Head of caudate nucleus (tissue), 42 donors: ENCODE results near the gene ANO8.
A peak's percentile ranks its signal among the peaks of the same experiment; 100 is the strongest.

Experiments used
- DNase-seq, 42 donors: peaks; one replicate each; pipeline versions ENCODE4 v3.0.0 to v3.0.0-alpha.2; 2020 to 2021; ENCODE audit warnings: mixed read lengths in 7 of 42
- intact Hi-C: fragments of 100-400 bp; cut with DNase I; formaldehyde crosslinking; loops from one replicate; pipeline ENCODE4 v1.15.0; 2022

The ANO8 gene

GRCh38 chr19:17351815-17352435 is 17.3 kb upstream of the ANO8 start:
- intact Hi-C loops, result no loop called here
- no peak for DNase-seq

DNA sequence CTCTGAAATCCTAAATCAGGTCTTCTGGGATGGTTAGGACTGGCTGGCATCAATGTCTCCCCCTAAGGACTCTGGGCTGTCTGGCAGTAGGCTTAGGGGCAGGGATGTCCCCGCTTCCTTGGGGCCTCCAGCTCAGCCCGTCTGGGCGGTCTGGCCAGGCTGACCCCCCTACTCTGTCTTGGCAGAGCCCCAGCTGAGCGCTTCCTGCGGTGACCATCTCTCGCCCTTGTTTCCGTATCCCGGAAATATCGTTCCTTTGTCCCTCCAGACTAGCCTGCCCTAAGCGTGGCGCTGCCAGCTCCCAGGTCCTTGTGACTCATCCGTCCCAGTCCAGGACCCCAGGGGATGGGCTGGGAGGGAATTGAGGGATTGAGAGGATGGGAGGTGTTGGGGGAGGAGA is 14.0 kb upstream of the ANO8 start:
- intact Hi-C loops, result loop anchor here (5.0 kb wide), 1 partner anchor 39 kb away; no protein-coding TSS in a partner anchor
- peak in 5 of 42 donors; percentile 17 to 66 (median 18) for DNase-seq

- no peak for DNase-seq
- intact Hi-C loops, result loop anchor here (5.0 kb wide), 1 partner anchor 39 kb away; no protein-coding TSS in a partner anchor
These were observed 13.2 kb upstream of the ANO8 start for GRCh38 chr19:17347877-17348276.

DNA sequence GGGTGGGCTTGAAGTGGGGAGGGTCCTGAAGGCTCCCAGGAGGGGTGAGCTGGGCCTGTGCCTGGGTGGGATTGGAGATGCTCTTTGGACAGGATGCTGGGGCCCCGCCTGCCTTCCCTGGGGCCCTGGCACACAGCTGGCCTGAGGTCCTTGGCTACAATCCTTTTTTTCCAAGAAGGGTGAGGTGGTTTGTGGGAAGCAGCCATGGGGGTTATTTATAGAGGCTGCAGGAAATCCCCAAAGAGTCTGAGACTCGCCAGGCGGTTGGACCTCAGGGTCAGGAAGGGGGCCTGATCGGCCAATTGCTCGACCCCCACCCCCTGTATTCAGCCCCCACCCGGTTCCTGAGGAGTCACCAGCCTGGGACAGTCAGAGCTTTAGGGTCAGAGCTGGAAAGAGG is 12.7 kb upstream of the ANO8 start:
- intact Hi-C loops, result loop anchor here (5.0 kb wide), 1 partner anchor 40 kb away; no protein-coding TSS in a partner anchor
- no peak for DNase-seq

GRCh38 chr19:17346109-17346671 is 11.5 kb upstream of the ANO8 start:
- peak; percentile 53 to 91 (median 80) for DNase-seq
- intact Hi-C loops, result loop anchor here (5.0 kb wide), 1 partner anchor 41 kb away; no protein-coding TSS in a partner anchor

DNA sequence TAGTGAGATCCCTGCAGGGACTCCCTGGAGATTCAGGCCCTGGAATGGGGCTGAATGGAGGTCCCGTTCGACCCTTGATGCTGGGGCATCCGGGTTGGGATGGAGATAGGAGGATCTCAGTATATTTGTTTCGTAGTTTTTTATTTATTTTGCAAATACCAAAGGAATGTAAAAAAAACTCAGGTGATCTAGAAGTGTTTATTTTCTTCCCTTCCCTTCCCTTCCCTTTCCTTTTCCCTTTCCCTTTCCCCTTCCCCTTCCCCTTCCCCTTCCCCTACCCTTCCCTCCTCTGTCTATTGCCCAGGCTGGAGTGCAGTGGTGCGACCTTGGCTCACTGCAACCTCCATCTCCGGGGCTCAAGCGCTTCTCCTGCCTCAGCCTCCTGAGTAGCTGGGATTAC is 7.2 kb upstream of the ANO8 start:
- DNase-seq, result no peak
- intact Hi-C loops, result no loop called here

GRCh38 chr19:17341386-17341785 is 6.7 kb upstream of the ANO8 start:
- intact Hi-C loops, result no loop called here
- no peak for DNase-seq

DNA sequence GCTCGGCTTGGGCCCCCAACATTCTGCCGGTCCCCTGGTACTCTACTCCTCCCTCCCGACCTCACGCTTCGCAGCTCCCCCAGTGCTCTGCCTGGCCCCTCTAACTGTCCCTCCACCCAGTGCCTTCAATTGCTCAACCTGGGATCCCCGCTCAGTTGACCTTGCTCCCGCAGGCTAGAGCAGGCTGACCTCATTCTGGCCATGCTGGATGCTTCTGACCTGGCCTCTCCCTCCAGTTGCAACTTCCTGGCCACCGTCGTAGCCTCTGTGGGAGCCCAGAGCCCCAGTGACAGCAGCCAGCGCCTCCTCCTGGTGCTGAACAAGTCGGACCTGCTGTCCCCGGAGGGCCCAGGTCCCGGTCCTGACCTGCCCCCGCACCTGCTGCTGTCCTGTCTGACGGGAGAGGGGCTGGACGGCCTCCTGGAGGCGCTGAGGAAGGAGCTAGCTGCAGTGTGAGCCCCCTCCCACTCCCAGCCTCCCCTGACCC is 6.3 kb upstream of the ANO8 start:
- intact Hi-C loops, result no loop called here
- no peak for DNase-seq

DNA sequence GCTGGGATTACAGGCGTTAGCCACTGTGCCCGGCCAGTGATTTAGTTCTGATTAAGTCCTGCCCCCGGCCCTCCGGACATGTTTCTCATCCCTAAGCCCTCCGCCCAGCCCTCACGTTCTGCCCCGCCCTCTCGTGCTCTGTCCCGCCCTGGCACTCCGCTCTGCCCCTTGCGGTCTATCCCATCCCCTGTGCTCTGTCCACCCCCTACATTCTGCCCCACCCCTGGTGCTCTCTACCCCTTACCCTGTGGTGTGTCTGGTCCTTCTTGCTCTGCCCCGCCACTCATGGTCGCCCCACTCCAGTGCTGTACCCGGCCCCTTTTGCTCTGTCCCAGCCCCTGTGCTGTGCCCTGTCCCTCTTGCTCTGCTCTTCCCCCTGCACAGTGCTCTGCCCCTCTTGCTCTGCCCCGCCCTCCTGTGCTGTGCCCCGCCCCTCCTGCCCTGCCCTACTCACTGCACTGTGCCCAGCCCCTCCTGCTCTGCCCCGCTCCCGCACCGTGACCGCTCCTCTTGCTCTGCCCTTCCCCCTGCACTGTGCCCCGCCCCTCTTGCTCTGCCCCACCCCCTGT is 5.7 kb upstream of the ANO8 start:
- intact Hi-C loops, result no loop called here
- no peak for DNase-seq

GRCh38 chr19:17339088-17339741 is 4.6 kb upstream of the ANO8 start:
- intact Hi-C loops, result no loop called here
- peak in 22 of 42 donors; percentile 28 to 71 (median 56) for DNase-seq

- DNase-seq, result no peak
- intact Hi-C loops, result no loop called here
These were observed 3.9 kb upstream of the ANO8 start for GRCh38 chr19:17338433-17339078.

DNA sequence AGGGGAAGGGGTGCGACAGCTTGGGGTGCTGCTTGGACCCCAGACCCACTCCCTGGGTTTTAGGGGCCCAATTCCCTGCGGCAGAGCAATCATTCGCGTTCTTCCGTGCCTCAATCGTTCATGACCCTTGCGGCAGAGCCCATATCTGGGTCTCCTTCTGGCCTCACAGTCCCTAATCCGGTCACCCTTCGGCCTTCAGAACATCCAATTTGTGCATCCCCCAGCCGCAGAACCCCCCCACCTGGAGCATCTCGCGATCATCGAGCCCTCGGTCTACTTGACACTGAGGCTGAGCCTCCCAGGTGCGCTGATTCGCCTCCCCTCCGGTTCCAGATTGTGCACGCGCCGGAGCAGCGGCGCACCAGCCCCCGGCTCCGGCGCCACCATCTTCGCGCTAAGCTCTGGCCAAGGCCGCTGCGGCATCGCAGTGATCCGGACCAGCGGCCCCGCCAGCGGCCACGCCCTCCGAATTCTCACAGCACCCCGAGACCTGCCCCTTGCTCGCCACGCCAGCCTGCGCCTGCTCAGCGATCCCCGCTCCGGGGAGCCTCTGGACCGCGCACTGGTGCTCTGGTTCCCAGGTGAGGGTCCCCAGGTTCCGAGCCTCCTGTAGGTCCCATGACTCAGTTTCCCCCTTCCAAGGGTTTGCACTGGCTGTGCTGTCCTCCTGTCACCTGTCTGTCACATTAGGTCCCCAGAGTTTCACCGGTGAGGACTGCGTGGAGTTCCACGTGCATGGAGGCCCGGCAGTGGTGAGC is 3.2 kb upstream of the ANO8 start:
- DNase-seq, result peak in 15 of 42 donors; percentile 16 to 49 (median 34)
- intact Hi-C loops, result no loop called here

GRCh38 chr19:17336872-17337674 is 2.4 kb upstream of the ANO8 start, which contains the start of gene GTPBP3:
Gene GTPBP3 (plus strand): TSS chr19:17337553. CDS start chr19:17337612, 59 bp downstream.
- intact Hi-C loops, result no loop called here

DNA sequence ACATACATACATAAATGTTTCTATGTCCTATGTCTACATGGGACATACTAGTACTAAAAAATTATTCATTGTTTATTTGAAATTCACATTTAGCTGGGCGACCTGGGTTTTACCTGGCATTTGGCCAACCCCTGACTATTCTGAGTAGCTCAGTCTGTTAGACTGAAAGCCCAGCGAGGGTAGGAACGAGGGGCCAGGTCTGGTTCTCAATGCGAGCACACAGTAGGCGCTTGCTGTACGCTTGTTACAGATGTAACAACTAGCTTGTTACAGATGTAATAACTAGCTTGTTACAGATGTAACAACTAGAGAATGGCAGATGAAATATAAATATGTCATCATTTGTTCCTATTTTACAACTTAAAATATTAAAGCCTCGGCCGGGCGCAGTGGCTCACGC is 920 bp upstream of the ANO8 start:
- peak in 1 of 42 donors; percentile 53 for DNase-seq
- intact Hi-C loops, result no loop called here

More at GRCh38 chr19:17336872-17337674, 2.4 kb upstream of the ANO8 start, which contains the start of gene GTPBP3:
- DNase-seq, result peak; percentile 91 to 100 (median 98)

DNA sequence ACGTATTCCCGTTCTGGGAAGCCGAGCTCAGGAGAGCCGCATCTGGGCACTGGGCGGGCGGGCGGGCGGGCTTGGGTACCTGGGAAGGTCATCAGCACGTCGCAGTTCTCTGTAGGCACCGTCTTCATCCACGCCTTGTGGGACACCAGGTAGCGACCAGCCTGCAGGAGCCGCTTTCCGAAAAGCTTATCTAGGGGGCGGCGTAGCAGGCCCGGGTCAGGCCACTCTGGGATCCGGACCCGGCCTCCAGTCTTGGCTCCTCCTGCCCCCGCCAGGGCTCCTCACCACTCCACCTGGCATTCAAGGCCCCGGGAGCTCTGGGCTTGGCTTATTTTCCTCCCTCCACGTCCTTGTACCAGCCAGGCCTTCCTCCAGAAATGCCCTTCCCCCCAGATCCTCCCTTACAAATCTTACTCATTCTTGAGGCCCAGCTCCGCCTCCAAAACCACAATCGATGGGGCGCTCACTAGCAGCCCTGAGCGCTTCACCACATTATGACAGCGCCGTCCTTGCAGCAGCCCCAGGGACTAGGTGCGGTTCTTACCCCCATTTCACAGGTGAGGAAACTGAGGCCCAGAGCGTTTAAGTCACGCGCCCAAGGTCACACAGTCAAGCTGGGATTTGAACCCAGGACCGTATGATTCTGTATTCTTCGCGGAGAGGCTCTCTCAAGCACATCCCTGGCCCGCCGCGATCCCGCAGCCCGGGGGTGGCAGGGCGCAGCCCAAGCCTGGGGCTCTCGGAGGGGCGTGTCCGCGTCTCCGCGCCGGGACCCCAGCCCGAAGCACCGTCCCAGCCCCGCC is 843 bp downstream of the ANO8 start:
- intact Hi-C loops, result no loop called here
- peak in 28 of 42 donors; percentile 17 to 79 (median 44) for DNase-seq

DNA sequence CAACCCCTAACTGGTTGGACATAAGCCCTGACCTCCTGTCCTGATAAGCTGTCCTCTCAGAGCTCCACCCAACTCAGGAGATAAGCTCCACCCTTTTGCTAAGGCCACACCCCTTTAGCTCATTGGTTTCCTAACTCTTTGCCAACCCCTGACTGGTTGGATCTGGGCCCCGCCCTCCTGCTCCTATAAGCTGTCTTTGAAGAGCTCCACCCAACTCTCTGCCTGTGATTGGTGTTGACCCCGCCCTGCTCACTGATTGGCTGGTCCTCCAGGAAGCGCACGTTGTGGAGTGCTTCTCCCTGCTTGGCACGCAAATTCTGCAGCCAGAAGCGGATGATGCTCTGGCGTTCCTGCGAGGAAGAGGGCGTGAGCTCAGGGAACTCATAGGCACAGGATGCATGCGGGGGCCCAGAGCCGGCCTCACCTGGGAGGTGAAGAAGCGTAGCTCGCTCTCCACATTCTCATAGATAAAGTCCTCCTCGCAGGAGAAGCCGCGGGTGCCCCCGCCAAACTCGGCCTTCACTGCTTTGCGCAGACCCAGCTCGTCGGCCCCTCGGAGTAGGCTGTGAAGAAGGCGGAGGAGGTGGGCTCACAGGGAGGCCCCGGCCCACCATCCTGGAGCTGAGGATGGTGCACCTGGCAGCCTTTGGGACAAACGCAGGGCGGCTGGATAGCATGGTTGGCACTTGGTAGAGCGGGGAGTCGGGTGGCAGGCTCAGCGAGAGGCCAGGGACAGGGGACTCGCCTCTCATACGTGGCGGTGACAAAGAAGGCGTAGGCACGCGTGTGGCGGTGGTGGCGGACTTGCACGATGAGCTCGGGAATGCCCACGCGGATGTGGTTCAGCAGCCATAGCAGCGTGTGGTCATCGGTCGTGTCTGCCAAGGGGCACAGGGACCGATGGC is 1.7 kb downstream of the ANO8 start:
- intact Hi-C loops, result no loop called here
- peak in 5 of 42 donors; percentile 30 to 58 (median 38) for DNase-seq
